Heart left ventricle (tissue), 13 donors: ENCODE data around the gene DCAF12L1.

Experiments
- CTCF ChIP-seq, 12 donors: fragments of 200-600 bp; sonication (generic) in 4 of 12; IDR thresholded peaks; one replicate each; pipeline versions ENCODE4 v1.5.0 to v1.8.0; 2018 to 2022; ENCODE audit warnings: antibody characterized with exemption in 12 of 12, mild to moderate bottlenecking in 5 of 12
- POLR2A ChIP-seq, 2 donors: fragments of 450-650 bp; IDR thresholded peaks; one replicate each; pipeline ENCODE4 v1.6.1; 2017; ENCODE audit warnings: antibody characterized with exemption in 2 of 2, mild to moderate bottlenecking in 2 of 2, moderate library complexity in 2 of 2
- donor health status: ischemic (EF 13 %, LVEDD 7.1; RV severe dilation, severe dysfunction).
- donor health status: DM: no; HTN: yes; CAD: no.
- donor health status: DM: no; HTN: no; CAD: no.
- donor health status: ischemic (EF 25% LVEDD 6.9; RV normal size, moderate dysfunction).
- donor health status: ischemic (EF 25% LVEDD 5.7; RV mildly dilated, moderate dysfunction).
- donor health status: ischemic (EF 35%, LVEDD 5.7; RV mildly dilated, moderate dysfunction).
- donor health status: nonischemic (EF 11% LVEDD 7.7; RV severe dilation, severe dysfunction).
- donor health status: DM: yes; HTN: yes; CAD: no.
- donor health status: PGD.
- donor health status: ischemic (EF 29% LVEDD 5.4; RV normal size, mild dysfunction).
- donor health status: nonischemic (EF 23%, LVEDD 6.1; RV moderate dilation, normal function).

- TF ChIP-seq CTCF (IDR thresholded peaks at IDR 0.05) = no peak
- no peak for TF ChIP-seq POLR2A (IDR thresholded peaks at IDR 0.05)
Measured at GRCh38 chrX:126557151-126557550, 4.5 kb upstream of the DCAF12L1 start.
